Measurements from ENCODE around the gene RHBDD3. TPM values are rescaled to one million over a fixed set of nuclear protein-coding genes. Genes with fewer than 3 reads are reported as not detected.

Gene RHBDD3
- total and polyA plus RNA-seq, 2 of the 4 experiments (the other 2 are of a cell fraction): 5.7 to 21.5 TPM

GRCh38 chr22:29218758-29219408 is 48.9 kb downstream of the RHBDD3 start:
- BruUV-seq (replicated peaks): no TSS peak
- H3K9me3 ChIP-seq (ENCODE audit: control insufficient read depth, insufficient read depth, low read length): no peaks in the 10 kb centered on the region
- no peak overlapping the region for H4K5ac ChIP-seq (ENCODE audit: low read depth, low read length)
- no peak overlapping the region for H2BK120ac ChIP-seq (ENCODE audit: low read depth, low read length)
- 97% methylated on average over 5 of the region's 11 CpGs; no CpG with 5 or more reads in 1 of the 2 experiments for WGBS, 2 experiments (ENCODE audit: extremely low coverage in 2 of 2, insufficient read length in 1 of 2)
- H3K9me1 ChIP-seq (ENCODE audit: insufficient read depth, low read length): 0 out of 2 replicates have a peak, but pooled peaks cover 2% of the 10 kb centered on the region
- H3K4me3 ChIP-seq (ENCODE audit: insufficient read depth, low read depth, low read length): no peak overlapping the region
- CTCF ChIA-PET: no interaction called here
- intact Hi-C loops (cut with micrococcal nuclease) (no loop called here), in situ Hi-C loops (cut with MboI; ENCODE audit: low sequenced_read_pairs) (no loop called here), dilution Hi-C loops (cut with HindIII; ENCODE audit: low sequenced_read_pairs, unreplicated experiment) (no loop called here)
- no peaks in the 10 kb centered on the region for H4K20me1 ChIP-seq (ENCODE audit: insufficient read depth, low read length)
- H3K9ac ChIP-seq (ENCODE audit: low read depth, low read length): no peak overlapping the region
- H3K18ac ChIP-seq (ENCODE audit: low read depth, low read length): no peak overlapping the region
- peaks cover 11% of the 10 kb centered on the region for H3K4me1 ChIP-seq (ENCODE audit: control insufficient read depth, insufficient read depth, low read length)
- H3K27me3 ChIP-seq (ENCODE audit: control insufficient read depth, insufficient read depth, low read length): peaks cover 14% of the 10 kb centered on the region
- no peak overlapping the region for H3K14ac ChIP-seq (replicated peaks; ENCODE audit: low read depth, low read length)
- H4K8ac ChIP-seq (ENCODE audit: low read depth in 2 of 2, low read length in 2 of 2): no peak overlapping the region
- no peak overlapping the region for H2BK20ac ChIP-seq (ENCODE audit: low read depth, low read length)
- H3K4me2 ChIP-seq (ENCODE audit: low read depth, low read length): no peak overlapping the region
- H2AFZ ChIP-seq (replicated peaks; ENCODE audit: low read length, poor library complexity): peak overlapping the region; percentile 56
- no peak overlapping the region for H2BK15ac ChIP-seq (ENCODE audit: low read depth, low read length)
- H4K91ac ChIP-seq (ENCODE audit: insufficient read depth, low read depth, low read length): no peak overlapping the region
- no peak overlapping the region for H3K27ac ChIP-seq (ENCODE audit: insufficient read depth, low read length)
- POLR2A ChIA-PET (ENCODE audit: unreplicated experiment): no interaction called here
- ATAC-seq (ENCODE audit: low read depth) (no peak), DNase-seq (no peak)
- H3K23ac ChIP-seq (ENCODE audit: low read depth, low read length): no peak overlapping the region
- H2BK5ac ChIP-seq (ENCODE audit: low read depth, low read length, poor library complexity, severe bottlenecking): no peak overlapping the region
- TF ChIP-seq BHLHE40 (IDR thresholded peaks at IDR 0.05; ENCODE audit: low read depth, low read length): no peak
- no peak for TF ChIP-seq USF2 (IDR thresholded peaks at IDR 0.05; ENCODE audit: low read depth, low read length)
- TF ChIP-seq NFE2L2 (IDR thresholded peaks at IDR 0.05; ENCODE audit: low read depth, low read length): no peak
- TF ChIP-seq RFX5 (IDR thresholded peaks at IDR 0.05; ENCODE audit: low read depth, low read length): no peak
- TF ChIP-seq MAFK (IDR thresholded peaks at IDR 0.05; ENCODE audit: low read depth, low read length): no peak
- TF ChIP-seq RCOR1 (IDR thresholded peaks at IDR 0.05; ENCODE audit: insufficient replicate concordance, low read length): no peak
- TF ChIP-seq SMC3 (IDR thresholded peaks at IDR 0.05; ENCODE audit: low read depth, low read length): no peak
- TF ChIP-seq, protein P1, sequence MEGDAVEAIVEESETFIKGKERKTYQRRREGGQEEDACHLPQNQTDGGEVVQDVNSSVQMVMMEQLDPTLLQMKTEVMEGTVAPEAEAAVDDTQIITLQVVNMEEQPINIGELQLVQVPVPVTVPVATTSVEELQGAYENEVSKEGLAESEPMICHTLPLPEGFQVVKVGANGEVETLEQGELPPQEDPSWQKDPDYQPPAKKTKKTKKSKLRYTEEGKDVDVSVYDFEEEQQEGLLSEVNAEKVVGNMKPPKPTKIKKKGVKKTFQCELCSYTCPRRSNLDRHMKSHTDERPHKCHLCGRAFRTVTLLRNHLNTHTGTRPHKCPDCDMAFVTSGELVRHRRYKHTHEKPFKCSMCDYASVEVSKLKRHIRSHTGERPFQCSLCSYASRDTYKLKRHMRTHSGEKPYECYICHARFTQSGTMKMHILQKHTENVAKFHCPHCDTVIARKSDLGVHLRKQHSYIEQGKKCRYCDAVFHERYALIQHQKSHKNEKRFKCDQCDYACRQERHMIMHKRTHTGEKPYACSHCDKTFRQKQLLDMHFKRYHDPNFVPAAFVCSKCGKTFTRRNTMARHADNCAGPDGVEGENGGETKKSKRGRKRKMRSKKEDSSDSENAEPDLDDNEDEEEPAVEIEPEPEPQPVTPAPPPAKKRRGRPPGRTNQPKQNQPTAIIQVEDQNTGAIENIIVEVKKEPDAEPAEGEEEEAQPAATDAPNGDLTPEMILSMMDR (conservative IDR thresholded peaks at IDR 0.05; ENCODE audit: low read depth, low read length): no peak
- no peak for TF ChIP-seq CEBPB (IDR thresholded peaks at IDR 0.05; ENCODE audit: low read depth, low read length)
- no peak for TF ChIP-seq FOS (IDR thresholded peaks at IDR 0.05; ENCODE audit: low read depth, low read length)
- no peak for TF ChIP-seq POLR2A (IDR thresholded peaks at IDR 0.05; ENCODE audit: low read depth, low read length)
- TF ChIP-seq RAD21 (IDR thresholded peaks at IDR 0.05; ENCODE audit: low read length): no peak
- no peak for TF ChIP-seq MAZ (IDR thresholded peaks at IDR 0.05; ENCODE audit: borderline replicate concordance, low read depth, low read length)
- no peak for TF ChIP-seq MXI1 (IDR thresholded peaks at IDR 0.05; ENCODE audit: borderline replicate concordance, low read depth, low read length)
- TF ChIP-seq, protein P2, sequence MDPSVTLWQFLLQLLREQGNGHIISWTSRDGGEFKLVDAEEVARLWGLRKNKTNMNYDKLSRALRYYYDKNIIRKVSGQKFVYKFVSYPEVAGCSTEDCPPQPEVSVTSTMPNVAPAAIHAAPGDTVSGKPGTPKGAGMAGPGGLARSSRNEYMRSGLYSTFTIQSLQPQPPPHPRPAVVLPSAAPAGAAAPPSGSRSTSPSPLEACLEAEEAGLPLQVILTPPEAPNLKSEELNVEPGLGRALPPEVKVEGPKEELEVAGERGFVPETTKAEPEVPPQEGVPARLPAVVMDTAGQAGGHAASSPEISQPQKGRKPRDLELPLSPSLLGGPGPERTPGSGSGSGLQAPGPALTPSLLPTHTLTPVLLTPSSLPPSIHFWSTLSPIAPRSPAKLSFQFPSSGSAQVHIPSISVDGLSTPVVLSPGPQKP (IDR thresholded peaks at IDR 0.05; ENCODE audit: borderline replicate concordance, low read depth, low read length): no peak
- TF ChIP-seq CHD1 (IDR thresholded peaks at IDR 0.05; ENCODE audit: low read depth, low read length): no peak
- H3K36me3 ChIP-seq (ENCODE audit: control insufficient read depth, insufficient read depth, low read length): no peaks in the 10 kb centered on the region
- 0 out of 2 replicates have a peak overlapping the region, but pooled peaks have one; percentile 14 for H2AK5ac ChIP-seq (ENCODE audit: low read depth, low read length)
- H3K79me1 ChIP-seq (ENCODE audit: low read depth in 1 of 2, low read length in 2 of 2): no peaks in the 10 kb centered on the region
- H3K56ac ChIP-seq (ENCODE audit: extremely low read depth, insufficient read depth, low read length): no peak overlapping the region
- H3K4ac ChIP-seq (ENCODE audit: low read depth, low read length): no peak overlapping the region
- no peak overlapping the region for H2AK9ac ChIP-seq (replicated peaks; ENCODE audit: low read depth, low read length, poor library complexity)

Measured in IMR-90 (cell line).